Measurements from ENCODE around the gene MFNG.
"Not testable (repeated sequence)": the region's sequence is repeated elsewhere in the genome, so short reads cannot be mapped to it uniquely, and the experiment has no call there.

Gene MFNG

GRCh38 chr22:37486224-37486845 is at the start of gene MFNG:
Gene MFNG, minus strand, starts transcription at chr22:37486384. Its CDS starts 207 bp downstream, at chr22:37486177.
- DNase-seq (ENCODE audit: low read depth) = peak; percentile 46

GRCh38 chr22:37535159-37535558 is 49.0 kb upstream of the MFNG start:
- no peak for DNase-seq (ENCODE audit: low read depth)

- DNase-seq (ENCODE audit: low read depth) = no peak
Observed at GRCh38 chr22:37534445-37534844, 48.3 kb upstream of the MFNG start.

GRCh38 chr22:37533995-37534394 is 47.8 kb upstream of the MFNG start:
- DNase-seq (ENCODE audit: low read depth) = no peak

GRCh38 chr22:37529652-37530345 is 43.6 kb upstream of the MFNG start:
- no peak for DNase-seq (ENCODE audit: low read depth)

GRCh38 chr22:37527952-37528351 is 41.8 kb upstream of the MFNG start:
- not testable (repeated sequence) for DNase-seq (ENCODE audit: low read depth)

- not testable (repeated sequence) for DNase-seq (ENCODE audit: low read depth)
Observed at GRCh38 chr22:37527081-37527752, 41.0 kb upstream of the MFNG start.

GRCh38 chr22:37526376-37526775 is 40.2 kb upstream of the MFNG start:
- no peak for DNase-seq (ENCODE audit: low read depth)

- no peak for DNase-seq (ENCODE audit: low read depth)
Observed at GRCh38 chr22:37525746-37526350, 39.7 kb upstream of the MFNG start.

- no peak for DNase-seq (ENCODE audit: low read depth)
Observed at GRCh38 chr22:37525073-37525745, 39.0 kb upstream of the MFNG start.

- no peak for DNase-seq (ENCODE audit: low read depth)
Observed at GRCh38 chr22:37522482-37522881, 36.3 kb upstream of the MFNG start.

GRCh38 chr22:37521236-37521739 is 35.1 kb upstream of the MFNG start:
- no peak for DNase-seq (ENCODE audit: low read depth)

- no peak for DNase-seq (ENCODE audit: low read depth)
Observed at GRCh38 chr22:37520776-37521191, 34.6 kb upstream of the MFNG start.

- no peak for DNase-seq (ENCODE audit: low read depth)
Observed at GRCh38 chr22:37519268-37520195, 33.3 kb upstream of the MFNG start, which contains the start of gene CARD10. Gene CARD10, minus strand, starts transcription at chr22:37519415. Its CDS starts 215 bp downstream, at chr22:37519200.

GRCh38 chr22:37518509-37519267 is 32.5 kb upstream of the MFNG start:
- no peak for DNase-seq (ENCODE audit: low read depth)

- no peak for DNase-seq (ENCODE audit: low read depth)
Observed at GRCh38 chr22:37517826-37518450, 31.8 kb upstream of the MFNG start.

GRCh38 chr22:37516456-37516855 is 30.3 kb upstream of the MFNG start:
- DNase-seq (ENCODE audit: low read depth) = no peak

GRCh38 chr22:37515901-37516300 is 29.7 kb upstream of the MFNG start:
- DNase-seq (ENCODE audit: low read depth) = no peak

GRCh38 chr22:37514526-37515051 is 28.4 kb upstream of the MFNG start:
- DNase-seq (ENCODE audit: low read depth) = no peak
